ENCODE measurements around the gene RALGPS2. TPM values are rescaled to one million over a fixed set of nuclear protein-coding genes. Genes with fewer than 3 reads are reported as not detected.

The RALGPS2 gene
- total RNA-seq, 1 experiment from 2014 or later: 17.5 TPM

DNA sequence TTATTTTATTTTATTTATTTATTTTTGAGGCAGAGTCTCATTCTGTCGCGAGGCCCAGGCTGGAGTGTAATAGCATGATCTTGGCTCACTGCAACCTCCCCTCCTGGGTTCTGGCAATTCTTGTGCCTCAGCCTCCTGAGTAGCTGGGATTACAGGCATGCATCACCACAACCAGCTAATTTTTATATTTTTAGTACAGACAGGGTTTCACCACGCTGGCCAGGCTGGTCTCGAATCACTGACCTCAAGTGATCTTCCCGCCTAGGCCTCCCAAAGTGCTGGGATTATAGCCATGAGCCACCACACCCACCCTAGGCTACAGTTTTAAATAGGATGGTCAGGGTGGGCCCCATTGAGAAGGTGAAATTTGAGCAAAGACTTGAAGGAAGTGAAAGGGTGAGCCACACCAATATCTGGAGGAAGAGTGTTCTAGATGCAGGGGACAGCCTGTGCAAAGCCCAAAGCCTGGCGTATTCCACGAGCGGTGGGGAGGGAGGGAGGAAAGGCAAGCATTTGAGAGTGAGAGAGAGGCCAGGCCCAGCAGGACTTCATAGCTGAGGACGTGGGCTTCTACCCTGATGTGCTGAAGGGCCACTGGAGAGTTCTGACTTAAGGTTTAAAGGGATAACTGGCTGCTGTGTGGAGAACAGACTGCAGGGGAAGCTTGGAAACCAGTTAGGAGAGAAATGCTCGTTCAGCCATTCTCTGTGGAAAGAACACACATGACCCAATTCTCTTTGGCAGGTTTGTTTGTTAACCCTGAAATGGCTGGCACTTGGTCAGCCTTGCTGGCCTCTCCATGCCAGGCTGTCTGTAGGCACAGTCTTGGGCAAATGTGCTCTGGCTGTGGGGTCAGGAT, 238.0 kb downstream of the RALGPS2 start:
- no peak for DNase-seq (ENCODE audit: low read depth)

DNA sequence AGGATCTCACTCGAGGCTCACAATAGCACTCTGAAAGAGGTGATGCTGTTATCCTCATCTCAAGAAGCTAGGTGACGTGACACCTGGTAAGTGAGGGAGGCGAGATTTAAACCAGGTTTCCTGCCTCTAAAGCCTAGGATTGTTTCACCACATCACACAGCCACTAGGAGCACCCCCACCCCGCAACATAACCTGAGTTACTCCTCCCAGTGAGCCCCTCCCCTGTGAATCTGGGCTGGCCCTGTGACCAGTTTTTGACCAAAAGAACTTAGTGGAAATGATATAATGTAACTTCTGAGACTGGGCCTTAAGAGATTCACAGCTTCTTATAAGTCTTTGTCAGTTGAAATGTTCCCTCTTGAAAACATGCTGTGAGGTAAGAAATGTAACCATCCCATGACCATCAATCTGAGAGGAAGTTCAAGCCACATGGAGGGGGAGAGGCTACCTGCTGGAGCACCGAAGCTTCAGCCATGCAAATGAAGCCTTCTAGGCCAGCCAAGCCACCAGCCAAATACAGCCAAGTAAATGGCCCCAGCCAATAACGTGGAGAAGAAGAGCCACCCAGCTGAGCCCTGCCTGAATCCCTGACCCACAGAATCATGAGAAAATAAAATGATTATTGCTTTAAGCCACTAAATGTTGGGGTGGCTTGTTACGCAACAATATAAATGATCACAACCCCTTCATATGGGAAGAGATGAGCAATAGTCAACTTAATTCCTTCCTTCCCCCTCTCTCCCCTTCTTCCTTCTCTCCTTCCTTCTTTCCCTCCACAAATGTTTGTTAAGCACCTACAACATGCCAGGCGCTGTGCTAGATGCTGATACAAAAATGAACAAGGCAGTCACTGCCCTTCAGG, 239.7 kb downstream of the RALGPS2 start:
- no peak for DNase-seq (ENCODE audit: low read depth)

DNA sequence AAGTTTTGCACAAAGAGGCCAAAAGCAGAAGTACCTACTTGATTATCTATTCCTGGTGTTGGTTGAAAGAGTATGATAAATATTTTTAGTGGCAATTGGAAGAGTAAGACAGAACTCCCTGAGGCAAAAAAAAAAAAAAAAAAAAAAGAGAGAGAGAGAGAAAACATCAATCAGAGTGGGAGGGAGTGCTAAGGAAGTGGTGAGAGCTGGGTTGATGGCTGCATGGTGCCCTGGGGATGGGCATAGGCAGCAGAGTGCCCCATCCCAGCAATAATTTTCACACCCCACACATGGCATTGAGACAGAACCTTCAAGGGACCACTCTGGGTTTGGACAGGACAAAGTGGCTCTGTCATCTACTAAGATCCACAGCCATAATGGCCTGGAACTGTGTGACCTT, 241.3 kb downstream of the RALGPS2 start:
- no peak for DNase-seq (ENCODE audit: low read depth)

DNA sequence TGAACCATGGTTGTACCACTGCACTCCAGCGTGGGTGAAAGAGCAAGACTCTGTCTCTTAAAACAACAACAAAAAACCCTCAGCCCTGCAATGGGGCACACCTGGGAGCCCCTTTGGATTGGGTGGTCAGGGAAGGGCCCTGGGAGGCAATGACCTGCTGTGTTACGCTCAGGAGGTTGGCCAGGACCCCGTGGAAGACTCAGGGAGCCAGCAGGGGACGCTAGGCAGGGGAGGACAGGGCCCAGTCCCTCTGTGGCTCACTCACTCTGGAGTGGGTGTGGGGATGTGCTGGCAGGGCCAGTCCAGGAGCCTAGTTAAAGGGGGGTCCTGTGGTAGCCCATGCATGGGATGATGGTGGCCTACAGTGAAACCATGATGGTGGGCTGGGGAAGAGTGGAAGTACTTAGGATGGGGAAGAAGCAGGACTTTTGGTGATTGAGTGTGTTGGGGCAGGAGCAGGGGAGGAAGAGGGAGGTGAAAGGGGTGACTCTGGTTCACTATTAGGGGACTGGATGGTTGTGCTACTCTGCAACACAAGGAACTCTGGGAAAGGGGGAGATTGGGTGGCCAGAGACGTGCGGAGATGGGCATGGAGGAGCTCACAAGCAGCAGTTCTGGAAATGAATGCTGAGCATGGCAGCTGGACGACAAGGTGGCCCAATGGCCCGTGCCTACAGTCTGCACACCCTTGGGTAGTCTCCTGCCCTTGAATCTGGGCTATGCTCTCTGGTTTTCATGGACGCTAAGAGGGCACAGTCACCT, 244.4 kb downstream of the RALGPS2 start:
- DNase-seq (ENCODE audit: low read depth): no peak

DNA sequence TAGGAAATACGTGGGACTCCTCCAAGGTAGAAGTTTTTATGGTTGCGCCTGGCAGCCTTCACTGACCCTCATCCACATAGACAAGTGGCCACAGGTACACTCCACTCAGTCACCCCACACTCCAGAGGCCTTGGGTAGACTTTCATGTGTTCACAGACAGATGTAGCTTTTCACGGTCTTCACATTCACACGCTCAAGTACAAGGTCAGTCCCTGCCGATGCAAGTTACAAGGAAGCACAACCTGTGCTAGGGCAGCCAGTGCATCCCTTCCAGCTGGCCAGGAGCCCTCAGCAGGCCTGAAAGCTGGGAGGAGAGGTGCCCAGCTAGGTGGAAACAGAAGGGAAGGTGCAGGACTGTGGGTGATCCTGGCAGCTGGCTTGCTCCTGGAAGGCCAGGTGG, 245.1 kb downstream of the RALGPS2 start:
- no peak for DNase-seq (ENCODE audit: low read depth)

Other genes starting within 250 kb of the RALGPS2 start
- gene CLEC20A, start 228.3 kb upstream of the RALGPS2 start, total RNA-seq (2014; rRNA removed; shearing (Covaris generic)): not detected in 2 replicates
- gene TEX35, start 212.1 kb upstream of the RALGPS2 start, total RNA-seq (2014; rRNA removed; shearing (Covaris generic)): not detected in 2 replicates
- not detected in 2 replicates for gene ANGPTL1, start 145.8 kb downstream of the RALGPS2 start, total RNA-seq (2014; rRNA removed; shearing (Covaris generic))